Measurements from ENCODE around the gene KNSTRN. TPM values are rescaled to one million over a fixed set of nuclear protein-coding genes. Genes with fewer than 3 reads are reported as not detected.

Gene KNSTRN
- total and polyA plus RNA-seq, 2 of the 8 experiments (the other 6 are each of a cell fraction or from before 2014, with no cell fraction given) = 25.1 to 79.4 TPM

DNA sequence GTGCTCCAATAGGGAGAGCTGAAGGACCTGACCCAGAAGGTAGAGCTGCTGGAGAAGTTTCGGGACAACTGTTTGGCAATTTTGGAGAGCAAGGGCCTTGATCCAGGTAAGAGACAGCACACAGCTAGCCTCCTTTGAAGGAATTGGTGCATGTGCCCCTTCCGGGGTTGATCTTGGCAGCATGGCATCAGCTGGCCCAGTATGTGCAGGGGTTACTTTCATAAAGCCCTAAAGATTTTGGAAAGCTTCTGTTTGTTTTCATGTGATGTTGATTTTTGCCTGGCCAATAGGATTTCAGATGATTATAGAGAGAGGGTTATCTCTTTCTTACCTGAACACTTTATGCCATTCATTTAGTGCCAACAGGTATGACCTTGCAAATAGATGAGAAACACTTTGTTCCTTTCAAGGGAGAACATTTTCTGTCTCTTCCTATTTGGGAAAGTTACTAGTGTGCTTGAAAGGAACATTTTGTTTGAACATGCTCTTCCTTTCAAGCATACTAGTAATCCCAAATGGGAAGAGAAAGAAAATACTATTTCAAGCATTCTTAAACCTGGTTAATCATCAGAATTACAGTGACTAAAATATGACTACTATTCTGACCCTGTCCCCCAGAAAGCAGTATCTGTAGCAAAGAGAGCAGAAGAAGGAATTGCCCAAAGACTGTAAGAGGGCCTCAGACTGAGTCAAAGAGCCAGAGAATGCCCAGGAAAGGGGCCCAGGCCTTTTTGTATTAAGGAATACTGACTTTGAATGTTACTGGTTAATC lies 7.5 kb downstream of the KNSTRN start:
- no peaks in the 10 kb centered on the region for H3K4me1 ChIP-seq (replicated peaks in 1 of 4; ENCODE audit: control insufficient read depth in 3 of 4, insufficient read depth in 4 of 4, low read length in 3 of 4)
- H3K27ac ChIP-seq (ENCODE audit: low read depth, low read length) = no peak overlapping the region
- peaks cover 48 to 84% (median 64%) of the 10 kb centered on the region in 4 experiments for H3K36me3 ChIP-seq (ENCODE audit: control insufficient read depth in 2 of 4, insufficient read depth in 4 of 4, low read length in 3 of 4)
- H3K23me2 ChIP-seq (ENCODE audit: low read depth, low read length) = no peaks in the 10 kb centered on the region
- H3K27me3 ChIP-seq (replicated peaks in 1 of 4; ENCODE audit: control insufficient read depth in 3 of 4, extremely low read depth in 1 of 4, insufficient read depth in 3 of 4, low read length in 3 of 4) = no peaks in the 10 kb centered on the region
- peaks cover 0 to 4% of the 10 kb centered on the region in 2 experiments; a peak in 1 of 4 replicates for H3K9me3 ChIP-seq (ENCODE audit: insufficient read depth in 2 of 2, low read depth in 1 of 2, low read length in 1 of 2)
- H3K56ac ChIP-seq (replicated peaks; ENCODE audit: insufficient read length, low read depth, low read length) = no peak overlapping the region
- peaks cover 0 to 7% of the 10 kb centered on the region in 2 experiments; a peak in 3 of 4 replicates for H3K79me2 ChIP-seq (ENCODE audit: control insufficient read depth in 1 of 2, insufficient read depth in 2 of 2, low read length in 2 of 2)
- H3K4me2 ChIP-seq (ENCODE audit: insufficient read depth in 1 of 2, low read depth in 2 of 2, low read length in 2 of 2) = no peak overlapping the region
- no peak overlapping the region for H2BK120ac ChIP-seq (replicated peaks; ENCODE audit: low read depth, low read length)
- ChIA-PET POLR2A (ENCODE audit: partially characterized antibody) (interaction anchor here (0.7 to 2.1 kb wide), 5 partner anchors 13 to 50 kb away, joined by 3 to 4 read pairs (median 4); partner anchors contain the start of gene IVD), CTCF (ENCODE audit: partially characterized antibody) (interaction anchor here (0.7 to 1.9 kb wide), 3 partner anchors 22 to 114 kb away, joined by 3 to 9 read pairs (median 4); no protein-coding TSS in a partner anchor)
- H4K5ac ChIP-seq (ENCODE audit: insufficient read length, low read depth, low read length) = no peak overlapping the region
- peaks cover 0 to 3% of the 10 kb centered on the region in 2 experiments for H4K20me1 ChIP-seq (replicated peaks in 1 of 2; ENCODE audit: control insufficient read depth in 1 of 2, insufficient read depth in 2 of 2, low read length in 2 of 2)
- H3K4me3 ChIP-seq (ENCODE audit: extremely low read depth in 1 of 4, insufficient read depth in 2 of 4, low read depth in 3 of 4, low read length in 4 of 4) = no peak overlapping the region
- H2BK20ac ChIP-seq (ENCODE audit: low read length) = no peak overlapping the region
- WGBS, 2 experiments (ENCODE audit: extremely low coverage in 1 of 2, insufficient coverage in 1 of 2, insufficient read length in 1 of 2, insufficient replicate concordance in 2 of 2, low coverage in 1 of 2, low lambda C conversion rate in 2 of 2, missing lambda C conversion rate in 1 of 2) = 95% methylated on average over 2 of the region's 2 CpGs; no CpG with 5 or more reads in 1 of the 2 experiments
- H3K4ac ChIP-seq (replicated peaks; ENCODE audit: insufficient read length, low read depth, low read length) = no peak overlapping the region
- no peak overlapping the region for H3K9ac ChIP-seq (replicated peaks in 1 of 4; ENCODE audit: extremely low read depth in 1 of 4, low read depth in 3 of 4, low read length in 3 of 4)
- H2AFZ ChIP-seq (ENCODE audit: low read length) = no peak overlapping the region
- no peak for FAIRE-seq
- H2BK12ac ChIP-seq (ENCODE audit: low read depth, low read length) = no peak overlapping the region
- H4K8ac ChIP-seq (ENCODE audit: extremely low read depth, insufficient read depth, low read length) = no peak overlapping the region
- no peak overlapping the region for H4K91ac ChIP-seq (replicated peaks; ENCODE audit: insufficient read length, low read length)
- H2AK5ac ChIP-seq (ENCODE audit: low read depth, low read length) = no peak overlapping the region
- H3K23ac ChIP-seq (ENCODE audit: insufficient read length) = no peak overlapping the region
- H3K14ac ChIP-seq (ENCODE audit: insufficient read length) = no peak overlapping the region
- no peak overlapping the region for H3K18ac ChIP-seq (ENCODE audit: extremely low read depth, low read length)
- H3K79me1 ChIP-seq (ENCODE audit: low read depth, low read length) = 0 out of 2 replicates have a peak, but pooled peaks cover 3% of the 10 kb centered on the region
- DNase-seq (ENCODE audit: low read depth in 1 of 2, low spot score in 2 of 2) = no peak
- H2BK15ac ChIP-seq (ENCODE audit: low read length) = no peak overlapping the region
- H2BK5ac ChIP-seq (ENCODE audit: low read depth, low read length) = no peak overlapping the region
- TF ChIP-seq POLR2A (IDR thresholded peaks at IDR 0.05; ENCODE audit: control extremely low read depth in 1 of 2, low read depth in 2 of 2, low read length in 2 of 2) = no peak
- TF ChIP-seq ASH2L (IDR thresholded peaks at IDR 0.05; ENCODE audit: low read length) = no peak
- no peak for TF ChIP-seq HDAC6 (IDR thresholded peaks at IDR 0.05; ENCODE audit: low read depth, low read length)
- TF ChIP-seq HDAC2 (IDR thresholded peaks at IDR 0.05; ENCODE audit: borderline replicate concordance in 1 of 2, low read depth in 2 of 2, low read length in 2 of 2) = no peak
- TF ChIP-seq SP1 (IDR thresholded peaks at IDR 0.05; ENCODE audit: low read depth, low read length) = no peak
- no peak for TF ChIP-seq BRCA1 (IDR thresholded peaks at IDR 0.05; ENCODE audit: low read depth, low read length)
- no peak for TF ChIP-seq EP300 (IDR thresholded peaks at IDR 0.05; ENCODE audit: borderline replicate concordance in 1 of 2, low read depth in 2 of 2, low read length in 2 of 2)
- no peak for TF ChIP-seq YY1 (IDR thresholded peaks at IDR 0.05; ENCODE audit: low read depth, low read length)
- no peak for TF ChIP-seq RAD21 (IDR thresholded peaks at IDR 0.05 in 1 of 2, conservative IDR thresholded peaks at IDR 0.05 in 1 of 2; ENCODE audit: low read depth in 2 of 2, low read length in 2 of 2)
- TF ChIP-seq RFX5 (IDR thresholded peaks at IDR 0.05; ENCODE audit: borderline replicate concordance, low read depth, low read length) = no peak
- TF ChIP-seq SRF (IDR thresholded peaks at IDR 0.05; ENCODE audit: low read depth, low read length) = no peak
- no peak for TF ChIP-seq JUN (IDR thresholded peaks at IDR 0.05; ENCODE audit: low read depth, low read length)
- TF ChIP-seq SP2 (IDR thresholded peaks at IDR 0.05; ENCODE audit: low read length) = no peak

Data from H1 (cell line).